IPS-20b (cell line): ENCODE measurements around the gene TCEAL3.
"Not testable (repeated sequence)": the region's sequence is repeated elsewhere in the genome, so short reads cannot be mapped to it uniquely, and the experiment has no call there.

ENCODE experiments used
- H3K27ac ChIP-seq: one replicate; pipeline ENCODE4 v1.5.1; 2013; ENCODE audit warnings: low read length
- H3K27me3 ChIP-seq: 2 replicates; pipeline ENCODE4 v1.6.1; 2013; ENCODE audit warnings: mild to moderate bottlenecking, low read length, inconsistent platforms; ENCODE audit not compliant: insufficient read depth
- H3K36me3 ChIP-seq: 2 replicates; pipeline ENCODE4 v1.6.1; 2013; ENCODE audit warnings: low read depth, mild to moderate bottlenecking, inconsistent platforms, low read length, moderate library complexity; ENCODE audit not compliant: insufficient read depth
- H3K4me1 ChIP-seq: 2 replicates; pipeline ENCODE4 v1.6.1; 2013; ENCODE audit warnings: mild to moderate bottlenecking, control low read depth, inconsistent platforms, low read length, moderate library complexity; ENCODE audit not compliant: insufficient read depth
- H3K4me3 ChIP-seq: 2 replicates; pipeline ENCODE4 v1.5.1; 2013; ENCODE audit warnings: mild to moderate bottlenecking, low read length, inconsistent platforms
- H3K9ac ChIP-seq: 2 replicates; pipeline ENCODE4 v1.6.1; 2013; ENCODE audit warnings: low read depth, mild to moderate bottlenecking, inconsistent platforms, low read length, moderate library complexity
- H3K9me3 ChIP-seq: 2 replicates; pipeline ENCODE4 v1.6.1; 2013; ENCODE audit warnings: mild to moderate bottlenecking, low read depth, low read length, inconsistent platforms; ENCODE audit not compliant: insufficient read depth

Gene TCEAL3

GRCh38 chrX:103586659-103587058, 21.1 kb upstream of the TCEAL3 start:
- Histone ChIP-seq H3K36me3 (0 out of 2 replicates have a peak, but pooled peaks cover 10% of the 10 kb centered on the region), H3K4me3 (peak overlapping the region; percentile 88), H3K4me1 (no peaks in the 10 kb centered on the region; the same call in 1 of the 2 replicates), H3K9ac (peak overlapping the region; percentile 86; the same call in 1 of the 2 replicates), H3K27ac (no peak overlapping the region), H3K9me3 (no peaks in the 10 kb centered on the region), H3K27me3 (no peaks in the 10 kb centered on the region)

GRCh38 chrX:103592295-103592694, 15.5 kb upstream of the TCEAL3 start:
- H3K36me3 ChIP-seq = 0 out of 2 replicates have a peak, but pooled peaks cover 15% of the 10 kb centered on the region
- H3K27me3 ChIP-seq, H3K4me3 ChIP-seq, H3K9me3 ChIP-seq, H3K27ac ChIP-seq, H3K4me1 ChIP-seq, H3K9ac ChIP-seq: not testable (repeated sequence)

DNA sequence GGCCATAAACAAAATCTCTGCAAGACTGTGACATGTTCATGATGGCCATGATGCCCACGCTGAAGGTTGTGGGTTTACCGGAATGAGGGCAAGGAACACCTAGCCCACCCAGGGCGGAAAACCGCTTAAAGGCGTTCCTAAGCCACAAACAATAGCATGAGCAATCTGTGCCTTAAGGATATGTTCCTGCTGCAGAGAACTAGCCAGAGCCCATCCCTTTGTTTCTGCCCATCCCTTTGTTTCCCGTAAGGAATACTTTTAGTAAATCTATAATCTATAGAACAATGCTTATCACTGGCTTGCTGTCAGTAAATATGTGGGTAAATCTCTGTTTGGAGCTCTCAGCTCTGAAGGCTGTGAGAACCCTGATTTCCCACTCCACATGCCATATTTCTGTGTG, 12.6 kb upstream of the TCEAL3 start:
- not testable (repeated sequence) for H3K4me3 ChIP-seq, H3K9ac ChIP-seq, H3K9me3 ChIP-seq, H3K4me1 ChIP-seq, H3K36me3 ChIP-seq, H3K27me3 ChIP-seq, H3K27ac ChIP-seq

- Histone ChIP-seq H3K27me3 (0 out of 2 replicates have a peak, but pooled peaks cover 7% of the 10 kb centered on the region), H3K36me3 (0 out of 2 replicates have a peak, but pooled peaks cover 3% of the 10 kb centered on the region), H3K27ac (no peak overlapping the region), H3K9ac (peak overlapping the region; percentile 74; the same call in 1 of the 2 replicates), H3K4me3 (peak overlapping the region; percentile 80), H3K4me1 (no peaks in the 10 kb centered on the region), H3K9me3 (no peaks in the 10 kb centered on the region)
Observed at GRCh38 chrX:103608306-103608963, 672 bp downstream of the TCEAL3 start.

- Histone ChIP-seq H3K27me3 (0 out of 2 replicates have a peak, but pooled peaks cover 7% of the 10 kb centered on the region), H3K4me3 (no peak overlapping the region), H3K36me3 (0 out of 2 replicates have a peak, but pooled peaks cover 3% of the 10 kb centered on the region), H3K4me1 (no peaks in the 10 kb centered on the region; the same call in 1 of the 2 replicates), H3K9me3 (no peaks in the 10 kb centered on the region), H3K27ac (no peak overlapping the region), H3K9ac (no peak overlapping the region)
Observed at GRCh38 chrX:103610282-103610681, 2.5 kb downstream of the TCEAL3 start.

- 0 out of 2 replicates have a peak, but pooled peaks cover 3% of the 10 kb centered on the region for H3K36me3 ChIP-seq
- H3K27ac ChIP-seq = no peak overlapping the region
- H3K9me3 ChIP-seq = no peaks in the 10 kb centered on the region
- no peak overlapping the region for H3K9ac ChIP-seq
- no peaks in the 10 kb centered on the region for H3K27me3 ChIP-seq
- H3K4me3 ChIP-seq = no peak overlapping the region
- peaks cover 11% of the 10 kb centered on the region for H3K4me1 ChIP-seq
Observed at GRCh38 chrX:103613362-103613890, 5.7 kb downstream of the TCEAL3 start.

DNA sequence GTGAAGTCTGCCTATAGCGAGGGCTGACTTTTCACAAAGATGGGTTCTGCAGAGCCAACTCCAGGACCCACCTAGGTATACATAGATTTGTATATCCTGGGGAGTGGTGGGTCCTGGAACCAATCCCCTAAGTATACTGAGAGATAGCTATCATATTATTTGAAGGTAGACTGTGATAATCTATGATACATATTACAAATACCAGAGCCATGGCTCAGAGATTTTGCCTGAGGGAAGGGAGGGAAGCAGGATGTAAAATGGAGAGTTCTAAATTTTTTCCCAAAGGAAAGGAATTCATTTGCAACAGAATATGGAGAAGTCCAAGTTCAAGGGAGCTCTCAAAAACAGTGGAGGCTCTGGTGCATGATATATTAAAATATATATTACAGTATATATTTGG, 7.2 kb downstream of the TCEAL3 start:
- H3K36me3 ChIP-seq = 0 out of 2 replicates have a peak, but pooled peaks cover 3% of the 10 kb centered on the region
- H3K27me3 ChIP-seq = no peaks in the 10 kb centered on the region
- H3K9ac ChIP-seq = no peak overlapping the region
- H3K9me3 ChIP-seq = no peaks in the 10 kb centered on the region
- H3K4me1 ChIP-seq = peaks cover 11% of the 10 kb centered on the region
- no peak overlapping the region for H3K27ac ChIP-seq
- H3K4me3 ChIP-seq = no peak overlapping the region

DNA sequence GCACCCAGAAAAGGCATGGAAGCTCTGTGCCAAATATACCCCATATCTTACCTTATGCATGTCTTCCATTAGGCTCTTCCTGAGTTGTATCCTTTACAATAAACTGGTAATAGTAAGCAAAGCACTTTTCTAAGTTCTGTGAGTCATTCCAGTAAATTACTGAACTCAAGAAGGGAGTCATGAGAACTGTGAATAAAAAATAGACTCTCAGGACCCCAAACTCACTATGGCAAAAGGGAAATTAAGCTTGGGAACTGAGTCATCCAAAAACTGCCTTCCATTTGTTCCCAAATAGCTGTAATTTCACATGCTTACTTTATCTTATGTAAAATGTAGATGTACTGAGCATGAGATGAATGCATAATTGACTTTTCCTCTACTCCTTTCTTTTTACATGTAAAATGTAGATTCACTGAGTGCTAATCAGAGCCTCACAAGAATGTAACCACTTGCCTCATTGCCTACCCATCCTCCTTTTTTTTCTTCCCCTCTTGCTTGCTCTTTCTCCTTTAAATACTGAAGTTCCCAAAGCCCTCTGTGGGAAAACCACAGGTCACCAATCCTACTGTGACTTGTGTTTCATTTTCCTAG, 8.1 kb downstream of the TCEAL3 start:
- H3K4me3 ChIP-seq = no peak overlapping the region
- H3K27me3 ChIP-seq = no peaks in the 10 kb centered on the region
- no peaks in the 10 kb centered on the region for H3K36me3 ChIP-seq
- H3K9me3 ChIP-seq = no peaks in the 10 kb centered on the region
- no peak overlapping the region for H3K9ac ChIP-seq
- H3K4me1 ChIP-seq = peaks cover 11% of the 10 kb centered on the region
- no peak overlapping the region for H3K27ac ChIP-seq

- H3K36me3 ChIP-seq = no peaks in the 10 kb centered on the region
- no peak overlapping the region for H3K9ac ChIP-seq
- H3K27ac ChIP-seq = no peak overlapping the region
- H3K27me3 ChIP-seq = no peaks in the 10 kb centered on the region
- peaks cover 11% of the 10 kb centered on the region for H3K4me1 ChIP-seq
- H3K9me3 ChIP-seq = no peaks in the 10 kb centered on the region
- H3K4me3 ChIP-seq = no peak overlapping the region
Observed at GRCh38 chrX:103616676-103617186, 9.0 kb downstream of the TCEAL3 start.

- Histone ChIP-seq H3K9me3 (no peaks in the 10 kb centered on the region), H3K36me3 (no peaks in the 10 kb centered on the region), H3K4me3 (no peak overlapping the region), H3K27ac (no peak overlapping the region), H3K4me1 (no peaks in the 10 kb centered on the region), H3K9ac (no peak overlapping the region), H3K27me3 (no peaks in the 10 kb centered on the region)
Observed at GRCh38 chrX:103624111-103624510, 16.3 kb downstream of the TCEAL3 start.

DNA sequence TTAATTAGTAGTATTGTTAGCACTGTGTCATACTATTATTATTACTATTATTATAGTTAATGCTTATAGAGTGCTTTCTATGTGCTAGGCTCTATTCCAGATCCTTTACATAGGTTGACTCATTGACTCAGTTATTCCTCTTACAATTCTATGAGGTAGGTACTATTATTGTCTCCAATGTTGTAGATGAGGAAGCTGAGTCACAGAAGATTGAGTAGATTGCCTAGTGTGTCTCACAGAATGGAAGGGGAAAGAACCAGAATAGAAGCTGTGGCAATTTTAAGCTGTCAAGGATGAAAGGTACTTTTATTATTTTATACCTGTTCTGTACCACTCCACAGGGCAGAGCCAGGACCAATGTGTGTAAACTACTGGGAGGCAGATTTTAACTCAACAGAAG, 19.1 kb downstream of the TCEAL3 start:
- H3K36me3 ChIP-seq = no peaks in the 10 kb centered on the region
- no peak overlapping the region for H3K27ac ChIP-seq
- no peak overlapping the region for H3K9ac ChIP-seq
- H3K4me1 ChIP-seq = no peaks in the 10 kb centered on the region
- H3K9me3 ChIP-seq = no peaks in the 10 kb centered on the region
- no peaks in the 10 kb centered on the region for H3K27me3 ChIP-seq
- H3K4me3 ChIP-seq = no peak overlapping the region
